HuH-7.5 (cell line): ENCODE data around the gene EHF.

Source experiments
- DNase-seq: peaks from one replicate; pipeline ENCODE4 v3.0.0; 2011; ENCODE audit warnings: low spot score

Gene EHF

GRCh38 chr11:34602245-34602644, 18.6 kb upstream of the EHF start:
- no peak for DNase-seq

GRCh38 chr11:34603129-34604001, 17.5 kb upstream of the EHF start:
- no peak for DNase-seq

- DNase-seq, result no peak
These were observed 16.7 kb upstream of the EHF start for GRCh38 chr11:34604145-34604544.

- DNase-seq, result no peak
These were observed 16.0 kb upstream of the EHF start for GRCh38 chr11:34604911-34605310.

- no peak for DNase-seq
These were observed 15.2 kb upstream of the EHF start for GRCh38 chr11:34605481-34606325.

GRCh38 chr11:34606326-34607120, 14.4 kb upstream of the EHF start:
- DNase-seq, result no peak

- DNase-seq, result no peak
These were observed 11.6 kb upstream of the EHF start for GRCh38 chr11:34609187-34609751.

- DNase-seq, result no peak
These were observed 11.0 kb upstream of the EHF start for GRCh38 chr11:34609850-34610249.

GRCh38 chr11:34610324-34611041, 10.4 kb upstream of the EHF start:
- no peak for DNase-seq

GRCh38 chr11:34613015-34613414, 7.9 kb upstream of the EHF start:
- no peak for DNase-seq

GRCh38 chr11:34613552-34614056, 7.3 kb upstream of the EHF start:
- no peak for DNase-seq

GRCh38 chr11:34614344-34615104, 6.4 kb upstream of the EHF start:
- DNase-seq, result no peak

- DNase-seq, result no peak
These were observed 4.8 kb upstream of the EHF start for GRCh38 chr11:34616086-34616485.

- DNase-seq, result no peak
These were observed 3.9 kb upstream of the EHF start for GRCh38 chr11:34616830-34617504.

- DNase-seq, result no peak
These were observed 2.5 kb upstream of the EHF start for GRCh38 chr11:34618406-34618805.

GRCh38 chr11:34619062-34619516, 1.8 kb upstream of the EHF start:
- DNase-seq, result no peak

- no peak for DNase-seq
These were observed 691 bp upstream of the EHF start for GRCh38 chr11:34620202-34620601.

- no peak for DNase-seq
These were observed 983 bp downstream of the EHF start for GRCh38 chr11:34621876-34622275.

- DNase-seq, result no peak
These were observed 2.6 kb downstream of the EHF start for GRCh38 chr11:34623463-34623862.

GRCh38 chr11:34624069-34624468, 3.2 kb downstream of the EHF start:
- DNase-seq, result no peak
